Astrocyte (in vitro differentiated cells and primary cell): Measurements from ENCODE around the gene SCUBE1. TPM values are rescaled to one million over a fixed set of nuclear protein-coding genes. Genes with fewer than 3 reads are reported as not detected.

Experiments used
- DNase-seq: peaks from one replicate; pipeline ENCODE4 v3.0.0-alpha.2; 2010; ENCODE audit warnings: low read depth
- FAIRE-seq: peaks from 2 replicates; lab custom pipeline; 2011; peaks lifted over from hg19 to GRCh38; lab: Jason Lieb, UNC
- H2AFZ ChIP-seq: 2 replicates; pipeline ENCODE4 v1.6.0; 2012; ENCODE audit warnings: low read depth, low read length, inconsistent platforms
- H3K27ac ChIP-seq: 2 replicates; pipeline ENCODE4 v1.5.1; 2011; ENCODE audit warnings: low read depth, low read length, inconsistent platforms
- H3K27me3 ChIP-seq: 2 replicates; pipeline ENCODE4 v1.6.0; 2011; ENCODE audit warnings: low read length, inconsistent platforms; ENCODE audit not compliant: insufficient read depth
- H3K36me3 ChIP-seq: 2 replicates; pipeline ENCODE4 v1.5.1; 2011; ENCODE audit warnings: low read length, inconsistent platforms; ENCODE audit not compliant: insufficient read depth
- H3K4me1 ChIP-seq: 2 replicates; pipeline ENCODE4 v1.5.1; 2011; ENCODE audit warnings: low read length, inconsistent platforms; ENCODE audit not compliant: insufficient read depth
- H3K4me2 ChIP-seq: 2 replicates; pipeline ENCODE4 v1.6.0; 2012; ENCODE audit warnings: low read length, inconsistent platforms
- H3K4me3 ChIP-seq: 2 replicates; pipeline ENCODE4 v1.5.1; 2011; ENCODE audit warnings: low read depth, mild to moderate bottlenecking, low read length, inconsistent platforms; ENCODE audit not compliant: insufficient read depth
- H3K79me2 ChIP-seq: 2 replicates; pipeline ENCODE4 v1.6.0; 2012; ENCODE audit warnings: mild to moderate bottlenecking, low read length, inconsistent platforms; ENCODE audit not compliant: insufficient read depth
- H3K9ac ChIP-seq: 2 replicates; pipeline ENCODE4 v1.6.0; 2012; ENCODE audit warnings: mild to moderate bottlenecking, low read length, inconsistent platforms
- H3K9me3 ChIP-seq: 2 replicates; pipeline ENCODE4 v1.5.1; 2012; ENCODE audit warnings: low read depth, mild to moderate bottlenecking, low read length, inconsistent platforms; ENCODE audit not compliant: insufficient read depth
- H4K20me1 ChIP-seq: 2 replicates; pipeline ENCODE4 v1.6.0; 2012; ENCODE audit warnings: low read length, inconsistent platforms; ENCODE audit not compliant: insufficient read depth
- H3K27ac Mint-ChIP-seq: one replicate; pipeline ENCODE4 v1.8.0; 2021; ENCODE audit warnings: mild to moderate bottlenecking, mixed read lengths; ENCODE audit not compliant: unreplicated experiment
- H3K27me3 Mint-ChIP-seq: one replicate; pipeline ENCODE4 v1.8.0; 2021; ENCODE audit warnings: low read depth, mixed read lengths; ENCODE audit not compliant: unreplicated experiment
- H3K36me3 Mint-ChIP-seq: one replicate; pipeline ENCODE4 v1.8.0; 2021; ENCODE audit warnings: low read depth, mixed read lengths; ENCODE audit not compliant: unreplicated experiment
- H3K4me1 Mint-ChIP-seq: one replicate; pipeline ENCODE4 v1.8.0; 2021; ENCODE audit warnings: low read depth, mixed read lengths; ENCODE audit not compliant: unreplicated experiment
- H3K4me3 Mint-ChIP-seq: one replicate; pipeline ENCODE4 v1.8.0; 2021; ENCODE audit warnings: mild to moderate bottlenecking, moderate library complexity, mixed read lengths; ENCODE audit not compliant: unreplicated experiment
- H3K9me3 Mint-ChIP-seq: one replicate; pipeline ENCODE4 v1.8.0; 2021; ENCODE audit warnings: mild to moderate bottlenecking, mixed read lengths; ENCODE audit not compliant: unreplicated experiment
- CTCF ChIP-seq: IDR thresholded peaks from 2 replicates; pipeline ENCODE4 v1.5.1; 2011; ENCODE audit warnings: low read depth, mild to moderate bottlenecking, inconsistent platforms, low read length, moderate library complexity; ENCODE audit not compliant: insufficient read depth
- EZH2 ChIP-seq: IDR thresholded peaks from 2 replicates; pipeline ENCODE4 v1.6.1; 2012; ENCODE audit warnings: mild to moderate bottlenecking, low read length, inconsistent platforms; ENCODE audit not compliant: insufficient read depth
- total RNA-seq: library from RNA; stranded (reverse); gene quantifications from 2 replicates; pipeline ENCODE4 v1.2.1, GENCODE V29; 2021

Gene SCUBE1
- total RNA-seq, 1 donor from 2014 or later = 0.07 TPM

- Histone ChIP-seq H3K9ac (no peak overlapping the region), H3K4me2 (no peak overlapping the region), H3K27me3 (peaks cover 23% of the 10 kb centered on the region), H3K27ac (no peak overlapping the region), H3K9me3 (no peaks in the 10 kb centered on the region), H3K4me1 (peaks cover 20% of the 10 kb centered on the region), H3K4me3 (no peak overlapping the region), H2AFZ (no peak overlapping the region), H3K36me3 (no peaks in the 10 kb centered on the region), H3K79me2 (no peaks in the 10 kb centered on the region), H4K20me1 (no peaks in the 10 kb centered on the region)
- no peak overlapping the region for H3K27ac Mint-ChIP-seq
- DNase-seq (no peak), FAIRE-seq (no peak)
- H3K4me1 Mint-ChIP-seq = peaks cover 35% of the 10 kb centered on the region
- H3K9me3 Mint-ChIP-seq = peaks cover 2% of the 10 kb centered on the region
- H3K27me3 Mint-ChIP-seq = peaks cover 59% of the 10 kb centered on the region
- H3K4me3 Mint-ChIP-seq = no peak overlapping the region
- TF ChIP-seq CTCF (no peak), EZH2 (no peak)
- H3K36me3 Mint-ChIP-seq = peaks cover 2% of the 10 kb centered on the region
These were observed 82.6 kb downstream of the SCUBE1 start for GRCh38 chr22:43260331-43261231.

GRCh38 chr22:43257961-43258360, 85.2 kb downstream of the SCUBE1 start:
- peaks cover 21% of the 10 kb centered on the region for H3K4me1 Mint-ChIP-seq
- no peak overlapping the region for H3K4me3 Mint-ChIP-seq
- no peaks in the 10 kb centered on the region for H3K79me2 ChIP-seq
- H3K9me3 Mint-ChIP-seq = peaks cover 5% of the 10 kb centered on the region
- TF ChIP-seq EZH2 (no peak), CTCF (no peak)
- peaks cover 67% of the 10 kb centered on the region for H3K27me3 Mint-ChIP-seq
- H3K36me3 Mint-ChIP-seq = no peaks in the 10 kb centered on the region
- FAIRE-seq (no peak), DNase-seq (no peak)
- H3K4me2 ChIP-seq = no peak overlapping the region
- H3K4me3 ChIP-seq = no peak overlapping the region
- peaks cover 2% of the 10 kb centered on the region for H3K4me1 ChIP-seq
- H3K36me3 ChIP-seq = no peaks in the 10 kb centered on the region
- H2AFZ ChIP-seq = no peak overlapping the region
- H4K20me1 ChIP-seq = no peaks in the 10 kb centered on the region
- no peak overlapping the region for H3K27ac ChIP-seq
- H3K27ac Mint-ChIP-seq = no peak overlapping the region
- no peaks in the 10 kb centered on the region for H3K9me3 ChIP-seq
- peaks cover 18% of the 10 kb centered on the region for H3K27me3 ChIP-seq
- H3K9ac ChIP-seq = no peak overlapping the region

- Mint-ChIP-seq H3K36me3 (no peaks in the 10 kb centered on the region), H3K27ac (peak overlapping the region; percentile 34), H3K4me1 (peaks cover 21% of the 10 kb centered on the region), H3K9me3 (peaks cover 5% of the 10 kb centered on the region), H3K4me3 (no peak overlapping the region), H3K27me3 (peaks cover 68% of the 10 kb centered on the region)
- peak; percentile 20 for DNase-seq
- no peak overlapping the region for H3K4me2 ChIP-seq
- no peaks in the 10 kb centered on the region for H3K9me3 ChIP-seq
- H4K20me1 ChIP-seq = no peaks in the 10 kb centered on the region
- H2AFZ ChIP-seq = no peak overlapping the region
- TF ChIP-seq CTCF = no peak
- no peak for FAIRE-seq
- H3K4me3 ChIP-seq = no peak overlapping the region
- H3K27me3 ChIP-seq = peaks cover 16% of the 10 kb centered on the region
- no peaks in the 10 kb centered on the region for H3K79me2 ChIP-seq
- H3K36me3 ChIP-seq = no peaks in the 10 kb centered on the region
- no peak overlapping the region for H3K9ac ChIP-seq
- H3K27ac ChIP-seq = no peak overlapping the region
- no peaks in the 10 kb centered on the region for H3K4me1 ChIP-seq
These were observed 85.6 kb downstream of the SCUBE1 start for GRCh38 chr22:43257549-43257948.
